RWPE2 (cell line): ENCODE results near the gene RHCE.
A peak's percentile ranks its signal among the peaks of the same experiment; 100 is the strongest.
"Not testable (repeated sequence)": the region's sequence is repeated elsewhere in the genome, so short reads cannot be mapped to it uniquely, and the experiment has no call there.

ENCODE experiments used
- ATAC-seq: fragments of 200-7000 bp; cut with Tn5 transposase; 3 replicates; pipeline ENCODE4 v1.9.1; 2021; ENCODE audit warnings: low read depth
- DNase-seq: peaks from one replicate; pipeline ENCODE4 v3.0.0-alpha.2; 2020; ENCODE audit warnings: low spot score
- H3K27ac ChIP-seq: fragments of 450-650 bp; 2 replicates; pipeline ENCODE4 v1.5.1; 2017; ENCODE audit warnings: mild to moderate bottlenecking; ENCODE audit not compliant: poor library complexity, severe bottlenecking
- H3K27me3 ChIP-seq: fragments of 250-450 bp; sonication (Bioruptor Pico); 2 replicates; pipeline ENCODE4 v1.5.1; 2021; ENCODE audit warnings: mild to moderate bottlenecking, moderate library complexity; ENCODE audit not compliant: insufficient read depth, poor library complexity, severe bottlenecking
- H3K36me3 ChIP-seq: fragments of 250-450 bp; sonication (Bioruptor Pico); 2 replicates; pipeline ENCODE4 v1.5.1; 2020; ENCODE audit warnings: low read depth, mild to moderate bottlenecking, moderate library complexity
- H3K4me1 ChIP-seq: fragments of 250-450 bp; sonication (Bioruptor Pico); 2 replicates; pipeline ENCODE4 v1.5.1; 2021; ENCODE audit warnings: mild to moderate bottlenecking, moderate library complexity; ENCODE audit not compliant: insufficient read depth, poor library complexity, severe bottlenecking
- H3K4me3 ChIP-seq: fragments of 250-450 bp; sonication (Bioruptor Pico); 2 replicates; pipeline ENCODE4 v1.5.1; 2021; ENCODE audit warnings: mild to moderate bottlenecking, moderate library complexity; ENCODE audit not compliant: severe bottlenecking
- H3K9me3 ChIP-seq: fragments of 250-450 bp; sonication (Bioruptor Pico); 2 replicates; pipeline ENCODE4 v1.5.1; 2021; ENCODE audit warnings: mild to moderate bottlenecking, moderate library complexity; ENCODE audit not compliant: severe bottlenecking
- TF ChIP-seq, protein P1 (sequence below): fragments of 450-650 bp; IDR thresholded peaks from one replicate; pipeline ENCODE4 v1.5.1; 2017; ENCODE audit warnings: mild to moderate bottlenecking, moderate library complexity; ENCODE audit not compliant: poor library complexity, severe bottlenecking

Gene RHCE

DNA sequence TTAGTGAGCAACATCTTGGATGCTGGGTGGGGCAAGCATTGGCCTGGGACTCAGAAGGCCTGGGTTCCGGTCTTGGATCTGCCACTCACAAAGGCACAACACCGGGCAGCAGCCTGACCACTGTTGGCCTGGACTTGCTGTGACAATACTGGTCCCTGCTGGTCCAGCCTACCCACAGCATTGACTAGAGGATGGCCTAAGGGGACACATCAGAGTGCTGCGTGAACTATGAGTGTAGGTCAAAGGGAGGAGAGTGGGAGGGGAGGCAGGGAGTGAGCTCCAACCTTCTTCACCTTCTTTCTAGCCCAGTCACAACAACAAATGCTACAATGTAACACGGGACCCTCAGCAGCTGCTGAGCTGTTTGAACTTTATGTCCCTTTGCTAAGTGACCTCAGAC, 51.4 kb downstream of the RHCE start:
- TF ChIP-seq, protein P1, sequence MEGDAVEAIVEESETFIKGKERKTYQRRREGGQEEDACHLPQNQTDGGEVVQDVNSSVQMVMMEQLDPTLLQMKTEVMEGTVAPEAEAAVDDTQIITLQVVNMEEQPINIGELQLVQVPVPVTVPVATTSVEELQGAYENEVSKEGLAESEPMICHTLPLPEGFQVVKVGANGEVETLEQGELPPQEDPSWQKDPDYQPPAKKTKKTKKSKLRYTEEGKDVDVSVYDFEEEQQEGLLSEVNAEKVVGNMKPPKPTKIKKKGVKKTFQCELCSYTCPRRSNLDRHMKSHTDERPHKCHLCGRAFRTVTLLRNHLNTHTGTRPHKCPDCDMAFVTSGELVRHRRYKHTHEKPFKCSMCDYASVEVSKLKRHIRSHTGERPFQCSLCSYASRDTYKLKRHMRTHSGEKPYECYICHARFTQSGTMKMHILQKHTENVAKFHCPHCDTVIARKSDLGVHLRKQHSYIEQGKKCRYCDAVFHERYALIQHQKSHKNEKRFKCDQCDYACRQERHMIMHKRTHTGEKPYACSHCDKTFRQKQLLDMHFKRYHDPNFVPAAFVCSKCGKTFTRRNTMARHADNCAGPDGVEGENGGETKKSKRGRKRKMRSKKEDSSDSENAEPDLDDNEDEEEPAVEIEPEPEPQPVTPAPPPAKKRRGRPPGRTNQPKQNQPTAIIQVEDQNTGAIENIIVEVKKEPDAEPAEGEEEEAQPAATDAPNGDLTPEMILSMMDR = no peak
- Histone ChIP-seq H3K4me3 (no peak overlapping the region), H3K4me1 (no peaks in the 10 kb centered on the region), H3K9me3 (no peaks in the 10 kb centered on the region), H3K27me3 (no peaks in the 10 kb centered on the region), H3K36me3 (no peaks in the 10 kb centered on the region), H3K27ac (no peak overlapping the region)
- DNase-seq (no peak), ATAC-seq (no peak)

DNA sequence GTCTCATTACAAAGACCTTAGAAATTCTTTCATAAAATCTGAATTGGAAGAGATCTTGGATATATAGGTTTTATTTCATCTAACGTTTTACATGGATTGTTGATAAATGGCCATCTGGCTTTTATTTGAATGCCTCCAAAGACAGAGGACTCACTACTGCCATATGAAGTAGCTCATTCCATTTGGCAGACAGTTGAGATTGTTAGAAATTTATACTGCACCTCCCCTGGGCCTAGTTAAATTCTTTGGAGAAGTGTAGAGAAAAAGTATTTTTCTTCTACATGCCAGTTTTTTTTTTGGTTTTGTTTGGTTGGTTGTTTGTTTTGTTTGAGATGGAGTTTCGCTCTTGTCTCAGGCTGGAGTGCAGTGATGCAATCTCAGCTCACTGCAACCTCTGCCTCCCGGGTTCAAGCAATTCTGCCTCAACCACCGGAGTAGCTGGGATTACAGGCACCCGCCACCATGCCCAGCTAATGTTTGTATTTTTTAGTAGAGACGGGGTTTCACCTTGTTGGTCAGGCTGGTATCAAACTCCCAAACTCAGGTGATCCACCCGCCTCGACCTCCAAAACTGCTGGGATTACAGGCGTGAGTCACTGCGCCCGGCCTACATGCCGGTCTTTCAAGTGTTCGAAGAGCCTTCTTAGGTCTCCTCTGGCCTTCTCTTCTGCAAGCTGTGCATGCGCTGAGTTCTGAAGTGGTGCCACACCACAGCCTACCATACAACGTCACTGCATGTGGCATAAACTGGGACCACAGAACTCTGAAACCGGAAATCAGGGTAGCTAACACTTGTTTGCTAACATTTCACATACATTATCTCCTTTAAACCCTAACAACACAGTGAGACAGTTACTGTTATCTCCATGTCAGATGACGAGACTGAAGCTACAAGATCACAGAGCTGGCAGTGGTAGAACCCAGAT, 57.7 kb downstream of the RHCE start:
- H3K36me3 ChIP-seq = peaks cover 37% of the 10 kb centered on the region
- H3K27me3 ChIP-seq, ATAC-seq, H3K4me1 ChIP-seq, DNase-seq, H3K27ac ChIP-seq, H3K9me3 ChIP-seq, H3K4me3 ChIP-seq: not testable (repeated sequence)

- no peaks in the 10 kb centered on the region for H3K9me3 ChIP-seq
- H3K36me3 ChIP-seq = peaks cover 44% of the 10 kb centered on the region
- no peaks in the 10 kb centered on the region for H3K27me3 ChIP-seq
- ATAC-seq = no peak
- TF ChIP-seq, protein P1 = no peak
- DNase-seq = no peak
- H3K4me3 ChIP-seq = no peak overlapping the region
- H3K4me1 ChIP-seq = peaks cover 10% of the 10 kb centered on the region
- H3K27ac ChIP-seq = no peak overlapping the region
Observed at GRCh38 chr1:25361901-25362300, 58.7 kb downstream of the RHCE start.

DNA sequence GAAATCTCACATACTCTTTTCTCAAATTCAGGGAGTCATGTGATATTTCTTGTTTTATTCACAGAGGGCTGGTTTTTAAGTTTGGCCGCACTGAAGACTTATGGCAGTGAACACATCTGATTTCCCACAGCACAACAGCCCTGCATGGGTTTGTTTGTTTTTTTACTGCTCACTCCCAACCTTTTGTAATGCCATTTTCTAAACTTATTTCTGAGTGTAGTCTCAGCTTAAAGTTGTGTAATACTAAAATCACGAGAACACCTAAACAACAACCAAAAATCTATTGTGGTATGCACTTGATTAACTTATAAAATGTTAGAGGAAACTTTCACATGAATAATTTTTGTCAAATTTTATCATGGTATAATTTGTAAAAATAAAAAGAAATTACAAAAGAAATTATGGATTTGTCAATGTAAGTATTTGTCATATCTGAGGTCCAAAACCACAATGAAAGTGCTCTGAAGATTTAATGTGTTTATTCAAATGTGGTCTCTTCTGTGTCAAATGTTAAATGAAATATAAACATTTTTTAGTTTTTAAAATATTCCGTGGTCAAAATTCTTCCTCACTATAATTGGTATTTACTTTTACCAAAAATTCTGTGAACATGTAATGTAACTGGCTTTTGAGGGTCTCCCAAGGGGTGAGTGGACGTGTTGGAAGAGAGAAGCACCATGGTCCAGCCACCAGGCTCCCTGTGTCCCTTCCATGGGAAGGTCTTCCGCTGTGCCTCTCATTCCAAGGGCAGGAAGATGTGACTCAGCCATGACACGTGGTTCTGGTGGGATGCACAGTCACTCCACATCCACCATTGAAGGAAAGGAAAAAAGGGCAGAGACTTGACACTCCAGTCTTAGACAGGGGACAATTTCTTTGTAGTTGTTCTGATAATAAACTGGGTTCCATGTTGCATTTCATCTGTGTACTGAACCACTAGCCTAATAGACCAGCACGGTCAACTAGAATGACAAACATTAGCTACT, 59.7 kb downstream of the RHCE start:
- H3K4me3 ChIP-seq = no peak overlapping the region
- no peaks in the 10 kb centered on the region for H3K9me3 ChIP-seq
- no peaks in the 10 kb centered on the region for H3K27me3 ChIP-seq
- no peak overlapping the region for H3K27ac ChIP-seq
- ATAC-seq (0 out of 3 replicates have a peak, but pooled peaks have one; percentile 51), DNase-seq (no peak)
- H3K4me1 ChIP-seq = peaks cover 14% of the 10 kb centered on the region
- TF ChIP-seq, protein P1 = no peak
- H3K36me3 ChIP-seq = peaks cover 54% of the 10 kb centered on the region

- Histone ChIP-seq H3K27ac (peak overlapping the region; percentile 5), H3K9me3 (no peaks in the 10 kb centered on the region), H3K27me3 (no peaks in the 10 kb centered on the region), H3K4me1 (peaks cover 19% of the 10 kb centered on the region), H3K4me3 (no peak overlapping the region), H3K36me3 (peaks cover 83% of the 10 kb centered on the region)
- TF ChIP-seq, protein P1 = no peak
- DNase-seq (no peak), ATAC-seq (no peak)
Observed at GRCh38 chr1:25356848-25357247, 63.8 kb downstream of the RHCE start.
